K562 (cell line): ENCODE measurements around the gene CENPV.
"Not testable (repeated sequence)": the region's sequence is repeated elsewhere in the genome, so short reads cannot be mapped to it uniquely, and the experiment has no call there.

ENCODE experiments used
- CREB1 ChIP-seq, 2 experiments: sonication (generic) in 1 of 2; formaldehyde crosslinking in 1 of 2; IDR thresholded peaks; 2 replicates each; pipeline versions ENCODE4 v1.6.1 to v1.8.0; 2012 to 2022; ENCODE audit warnings: inconsistent platforms in 1 of 2, mild to moderate bottlenecking in 1 of 2, missing genetic modification reagents in 1 of 2, moderate library complexity in 1 of 2
- EP300 ChIP-seq: IDR thresholded peaks from 2 replicates; pipeline ENCODE4 v1.6.1; 2012; ENCODE audit warnings: low read length, improper control_type of control experiment
- MAFG ChIP-seq: fragments of 450-650 bp; conservative IDR thresholded peaks from 2 replicates; pipeline ENCODE4 v1.6.1; 2016; ENCODE audit warnings: missing genetic modification characterization, missing compliant biosample characterization
- POLR2AphosphoS5 ChIP-seq: IDR thresholded peaks from 2 replicates; pipeline ENCODE4 v1.6.1; 2011; ENCODE audit warnings: mild to moderate bottlenecking, low read depth, low read length, moderate library complexity; ENCODE audit not compliant: control insufficient read depth, insufficient read depth
- TAF7 ChIP-seq: fragments of 450-650 bp; IDR thresholded peaks from 2 replicates; pipeline ENCODE4 v1.6.1; 2016; ENCODE audit warnings: missing genetic modification characterization, missing compliant biosample characterization
- TF ChIP-seq, protein P1 (sequence below), 2 experiments: fragments of 200-800 bp in 1 of 2; sonication (Bioruptor generic) in 1 of 2; sonication (generic) in 1 of 2; formaldehyde crosslinking in 1 of 2; IDR thresholded peaks in 1 of 2; conservative IDR thresholded peaks in 1 of 2; 2 replicates each; pipeline versions ENCODE4 v1.5.0 to v1.6.1; 2016 to 2020; ENCODE audit warnings: missing compliant biosample characterization in 1 of 2, missing genetic modification characterization in 1 of 2, missing genetic modification reagents in 1 of 2

DNA sequence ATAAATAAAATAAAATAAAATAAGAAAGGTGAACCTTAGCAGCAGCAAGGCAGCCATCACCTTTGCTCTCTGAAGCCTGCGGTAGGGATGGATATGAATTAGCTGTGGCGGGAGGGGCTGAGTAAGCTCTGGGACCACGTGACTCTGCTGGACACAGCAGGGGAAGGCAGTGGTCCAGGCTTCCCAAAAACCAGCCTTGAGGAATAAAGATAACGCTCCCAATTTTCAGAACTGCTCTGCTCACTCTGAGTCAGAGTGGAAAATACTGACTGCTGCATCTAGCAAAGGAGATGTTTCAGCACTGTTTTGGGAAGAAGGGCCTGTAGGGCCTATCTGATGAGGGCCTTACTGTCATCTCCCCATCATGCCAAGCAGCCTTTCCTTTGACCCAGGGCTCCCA, 42.6 kb upstream of the CENPV start:
- not testable (repeated sequence) for TF ChIP-seq TAF7 (tag); CREB1 (IDR thresholded peaks at IDR 0.05); CREB1 (CRISPR knock-in tag; IDR thresholded peaks at IDR 0.05); MAFG (tag); EP300; POLR2AphosphoS5
- TF ChIP-seq, protein P1, sequence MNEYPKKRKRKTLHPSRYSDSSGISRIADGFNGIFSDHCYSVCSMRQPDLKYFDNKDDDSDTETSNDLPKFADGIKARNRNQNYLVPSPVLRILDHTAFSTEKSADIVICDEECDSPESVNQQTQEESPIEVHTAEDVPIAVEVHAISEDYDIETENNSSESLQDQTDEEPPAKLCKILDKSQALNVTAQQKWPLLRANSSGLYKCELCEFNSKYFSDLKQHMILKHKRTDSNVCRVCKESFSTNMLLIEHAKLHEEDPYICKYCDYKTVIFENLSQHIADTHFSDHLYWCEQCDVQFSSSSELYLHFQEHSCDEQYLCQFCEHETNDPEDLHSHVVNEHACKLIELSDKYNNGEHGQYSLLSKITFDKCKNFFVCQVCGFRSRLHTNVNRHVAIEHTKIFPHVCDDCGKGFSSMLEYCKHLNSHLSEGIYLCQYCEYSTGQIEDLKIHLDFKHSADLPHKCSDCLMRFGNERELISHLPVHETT (CRISPR knock-in tag; conservative IDR thresholded peaks at IDR 0.05 in 1 of 2, IDR thresholded peaks at IDR 0.05 in 1 of 2), result not testable (repeated sequence)
